GM21515 (cell line): ENCODE results near the gene RAD9A.

Experiments
- ATAC-seq: cut with Tn5 transposase; IDR thresholded peaks from one replicate; pipeline ENCODE4 v1.9.1; 2021; ENCODE audit not compliant: unreplicated experiment

RAD9A gene

DNA sequence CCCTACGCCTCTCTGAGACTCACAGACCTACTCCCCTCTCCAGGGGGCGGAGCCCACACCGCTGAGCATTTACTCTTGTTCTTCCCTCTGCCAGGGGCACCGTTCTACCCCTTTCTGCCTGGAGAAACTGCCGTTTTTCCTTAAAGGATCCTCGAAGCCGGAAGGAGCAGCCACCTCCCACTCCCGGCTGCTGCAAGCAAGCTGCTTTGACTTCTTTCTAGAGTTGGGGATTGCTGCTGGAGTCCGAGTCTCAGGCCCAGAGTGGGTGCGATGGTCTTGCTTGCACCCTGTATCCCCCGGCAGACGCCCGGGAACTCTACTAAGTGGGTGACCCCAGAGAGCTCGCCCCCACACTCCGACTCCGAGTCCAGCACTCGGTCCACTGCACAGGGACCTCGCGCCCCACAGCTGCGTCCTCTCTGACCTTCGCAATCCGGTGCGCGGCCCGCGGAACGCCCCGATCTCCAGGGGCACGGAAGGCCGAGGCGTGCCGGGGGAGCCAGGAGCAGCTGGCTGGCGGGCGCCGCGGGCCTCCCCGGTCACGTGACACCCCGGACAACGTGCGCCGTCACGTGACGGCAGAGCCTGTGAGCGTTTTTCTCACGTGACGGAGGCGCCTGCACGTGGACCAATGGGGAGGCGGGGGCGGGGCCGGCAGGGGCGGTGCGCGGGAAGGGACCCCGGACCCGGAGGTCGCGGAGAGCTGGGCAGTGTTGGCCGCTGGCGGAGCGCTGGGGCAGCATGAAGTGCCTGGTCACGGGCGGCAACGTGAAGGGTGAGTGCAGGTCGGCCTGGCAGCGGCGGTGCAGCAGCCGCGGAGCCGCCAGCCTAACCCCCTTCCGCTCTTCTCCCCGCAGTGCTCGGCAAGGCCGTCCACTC is at the start of gene RAD9A:
Gene RAD9A, plus strand, starts transcription at position 683 of the 879 bp plus-strand sequence. Its CDS starts 59 bp downstream, at position 742.
- ATAC-seq, result peak; percentile 61

DNA sequence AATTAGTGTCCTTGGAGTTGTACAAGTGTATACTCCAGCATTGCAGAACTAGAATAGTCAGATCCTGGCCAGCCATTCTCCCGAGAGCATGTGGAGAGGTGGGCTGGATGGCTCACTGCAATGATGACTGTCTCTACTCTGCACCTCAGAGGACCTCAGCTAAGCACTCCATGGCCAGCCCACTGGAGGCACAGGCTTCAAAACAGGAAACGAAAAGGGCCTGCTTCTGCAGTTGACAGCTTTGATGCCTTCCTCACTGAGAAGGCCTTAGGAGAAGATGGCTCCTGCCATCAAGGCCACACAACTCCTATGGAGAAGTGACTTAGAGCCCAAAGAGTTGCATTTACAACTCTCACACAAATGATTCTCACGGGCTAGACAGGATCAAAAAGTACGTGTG is 47.5 kb upstream of the RAD9A start:
- ATAC-seq, result no peak

DNA sequence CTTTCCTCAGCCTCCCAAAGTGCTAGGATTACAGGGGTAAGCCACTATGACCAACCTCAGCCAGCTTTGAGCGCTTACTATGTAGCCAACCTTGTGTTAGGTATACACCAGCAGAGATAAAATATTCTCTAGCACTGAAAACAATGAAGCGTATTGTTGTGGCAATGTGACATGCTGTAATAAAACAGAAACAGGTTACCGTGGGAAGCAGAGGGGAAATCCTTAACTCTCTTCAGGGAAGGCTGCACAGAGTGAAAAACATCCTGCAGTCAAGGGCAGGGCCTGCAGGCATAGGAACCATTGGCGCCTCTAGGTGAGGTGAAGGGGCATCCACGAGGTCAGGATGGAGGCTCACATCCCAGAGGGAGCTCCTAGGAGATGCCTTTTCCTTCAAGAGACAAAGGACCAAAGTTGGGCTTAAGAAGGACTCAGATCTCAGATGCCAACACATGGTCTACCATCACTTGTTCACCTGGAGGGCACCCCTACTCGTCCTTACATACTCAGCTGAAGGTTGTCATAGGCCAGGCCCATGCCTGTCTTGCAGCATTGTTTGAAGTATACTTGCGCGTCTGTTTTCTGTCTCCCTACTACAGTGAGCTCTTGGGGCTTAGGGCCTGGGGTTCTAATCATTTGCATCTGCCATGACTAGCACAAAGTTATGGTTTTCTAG is 46.4 kb upstream of the RAD9A start:
- no peak for ATAC-seq

DNA sequence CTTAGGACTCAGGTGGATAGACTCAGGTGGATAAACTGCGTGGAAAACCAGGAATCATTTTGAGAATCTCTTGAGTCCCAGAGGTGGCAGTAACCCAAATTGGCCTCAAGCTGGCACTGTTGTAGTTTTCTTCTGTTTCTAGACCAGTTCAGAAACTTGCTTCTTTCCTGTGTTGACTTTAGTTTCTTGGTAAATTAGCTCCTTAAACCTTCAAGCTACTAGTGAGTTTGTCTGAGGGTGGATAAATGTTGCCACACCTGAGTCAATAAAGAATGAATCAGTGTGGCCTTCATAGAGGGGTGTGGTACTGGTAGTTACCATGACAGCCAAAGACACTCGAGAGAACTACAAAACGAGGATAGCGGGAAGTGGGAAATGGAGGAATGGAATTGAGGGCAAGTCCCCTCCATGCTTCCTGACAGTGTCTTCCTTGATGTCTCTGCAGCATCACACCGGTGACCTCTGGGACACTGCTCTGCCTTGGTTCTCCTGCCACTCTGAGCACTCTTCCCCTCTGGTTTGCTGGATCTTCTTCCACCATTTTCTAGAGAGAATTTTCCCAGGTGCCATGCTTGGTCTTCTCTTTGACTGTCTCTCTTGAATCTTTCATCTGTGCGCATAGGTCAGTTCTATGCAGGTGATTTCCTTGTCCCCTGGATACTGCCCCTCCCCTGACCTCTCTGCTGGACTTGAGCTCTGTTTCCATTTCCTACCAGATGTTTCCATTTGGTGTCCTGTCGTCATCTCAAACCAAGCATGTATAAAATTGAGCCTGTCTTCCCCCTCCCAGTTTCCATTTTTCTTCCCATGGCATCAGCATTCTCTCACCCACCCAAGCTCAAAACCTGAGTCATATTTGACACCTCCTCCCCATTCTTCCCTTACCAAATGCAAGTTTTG is 45.6 kb upstream of the RAD9A start:
- ATAC-seq, result no peak

DNA sequence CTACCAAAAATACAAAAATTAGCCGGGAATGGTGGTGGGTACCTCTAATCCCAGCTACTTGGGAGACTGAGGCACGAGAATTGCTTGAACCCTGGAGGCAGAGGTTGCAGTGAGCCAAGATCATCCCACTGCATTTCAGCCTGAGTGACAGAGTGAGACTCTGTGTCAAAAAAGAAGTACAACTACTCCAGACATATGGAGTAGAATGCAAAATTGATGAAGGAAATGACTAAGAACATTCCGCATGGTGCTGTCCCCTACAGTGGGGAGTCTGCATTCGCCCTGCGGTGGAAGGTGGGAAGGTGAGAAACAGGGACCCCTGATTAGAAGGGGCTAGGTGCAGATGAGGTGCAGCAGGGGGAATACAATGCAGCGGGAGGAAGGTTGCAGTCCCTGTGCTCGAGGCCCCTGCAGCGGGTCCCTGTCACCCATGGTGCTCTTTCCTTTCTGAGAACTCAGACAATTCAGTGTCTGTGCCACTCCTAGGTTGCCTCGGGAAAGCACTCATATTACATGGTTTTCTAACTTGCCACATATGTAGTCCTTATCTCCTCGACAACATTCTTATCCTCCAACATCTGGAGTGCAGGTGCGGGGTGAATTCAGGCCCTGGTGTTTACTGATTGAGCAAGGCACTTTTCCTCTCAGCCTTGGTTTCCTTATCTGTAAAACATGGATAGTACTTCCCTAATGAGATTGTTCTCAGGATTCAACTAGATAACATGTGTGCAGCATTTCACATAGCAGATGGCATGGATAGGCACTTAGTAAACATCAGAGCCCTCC is 43.6 kb upstream of the RAD9A start:
- ATAC-seq, result no peak

DNA sequence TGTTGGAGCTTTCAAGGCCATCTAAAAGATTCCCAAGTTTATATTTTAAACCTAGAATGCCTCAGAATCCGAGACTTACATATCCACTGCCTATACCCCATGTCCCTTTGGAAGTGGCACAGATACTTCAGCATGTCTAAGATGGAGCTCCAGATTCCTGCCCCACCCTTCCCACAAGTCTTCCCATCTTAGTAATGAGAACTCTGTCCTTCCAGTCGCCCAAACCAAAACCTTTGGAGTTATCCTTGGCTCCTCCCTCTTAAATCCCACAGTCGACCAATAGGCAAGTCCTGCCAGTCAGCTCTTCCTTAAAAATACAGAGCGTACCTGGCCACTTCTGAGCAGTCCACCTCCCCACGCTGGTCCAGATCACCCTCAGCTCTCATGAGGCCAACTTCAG is 42.8 kb upstream of the RAD9A start:
- ATAC-seq, result no peak

DNA sequence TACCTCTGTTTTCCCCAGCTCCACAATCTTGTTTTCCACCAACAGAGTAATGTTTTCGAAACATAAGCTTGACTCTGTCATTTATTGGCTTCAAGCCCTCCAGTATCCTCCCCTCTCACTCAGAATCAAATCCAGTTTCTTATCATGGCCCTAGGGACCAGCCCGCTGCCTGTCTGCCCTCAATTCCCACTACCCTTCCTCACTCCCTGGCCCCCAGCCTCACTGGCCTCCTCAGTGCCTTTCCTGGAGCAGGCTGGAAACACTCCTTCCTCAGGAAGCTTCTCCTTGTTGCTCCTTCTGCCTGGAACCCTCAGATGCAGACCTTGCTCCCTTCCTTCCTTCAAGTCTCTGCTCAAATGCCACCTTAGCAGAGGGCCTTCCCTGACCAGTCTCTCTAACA is 42.3 kb upstream of the RAD9A start:
- ATAC-seq, result no peak

DNA sequence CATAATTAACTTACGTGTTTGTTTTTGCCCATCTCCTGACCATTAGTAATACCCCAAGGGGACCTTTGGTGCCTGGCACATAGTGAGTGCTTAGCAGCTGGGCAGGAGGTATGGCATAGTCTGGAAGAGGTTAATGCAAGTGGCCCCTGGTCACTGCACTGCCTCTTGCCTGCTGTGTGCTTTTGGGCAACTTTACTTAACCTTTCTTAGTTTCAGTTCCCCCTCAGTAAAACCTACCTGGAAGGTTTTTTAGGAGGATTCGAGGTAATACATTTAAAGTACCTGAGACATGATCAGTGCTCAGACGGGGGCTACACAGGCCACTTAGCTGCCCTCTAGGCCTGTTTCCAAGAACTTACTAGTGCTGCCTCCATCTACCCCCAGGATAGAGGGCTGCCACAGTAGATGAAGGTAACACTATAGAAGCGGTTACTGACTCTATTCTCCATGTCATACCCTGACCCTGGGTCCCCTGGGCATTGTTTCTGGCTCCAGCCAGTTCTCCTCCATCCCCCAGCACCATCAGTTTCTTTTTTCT is 41.8 kb upstream of the RAD9A start:
- ATAC-seq, result no peak

DNA sequence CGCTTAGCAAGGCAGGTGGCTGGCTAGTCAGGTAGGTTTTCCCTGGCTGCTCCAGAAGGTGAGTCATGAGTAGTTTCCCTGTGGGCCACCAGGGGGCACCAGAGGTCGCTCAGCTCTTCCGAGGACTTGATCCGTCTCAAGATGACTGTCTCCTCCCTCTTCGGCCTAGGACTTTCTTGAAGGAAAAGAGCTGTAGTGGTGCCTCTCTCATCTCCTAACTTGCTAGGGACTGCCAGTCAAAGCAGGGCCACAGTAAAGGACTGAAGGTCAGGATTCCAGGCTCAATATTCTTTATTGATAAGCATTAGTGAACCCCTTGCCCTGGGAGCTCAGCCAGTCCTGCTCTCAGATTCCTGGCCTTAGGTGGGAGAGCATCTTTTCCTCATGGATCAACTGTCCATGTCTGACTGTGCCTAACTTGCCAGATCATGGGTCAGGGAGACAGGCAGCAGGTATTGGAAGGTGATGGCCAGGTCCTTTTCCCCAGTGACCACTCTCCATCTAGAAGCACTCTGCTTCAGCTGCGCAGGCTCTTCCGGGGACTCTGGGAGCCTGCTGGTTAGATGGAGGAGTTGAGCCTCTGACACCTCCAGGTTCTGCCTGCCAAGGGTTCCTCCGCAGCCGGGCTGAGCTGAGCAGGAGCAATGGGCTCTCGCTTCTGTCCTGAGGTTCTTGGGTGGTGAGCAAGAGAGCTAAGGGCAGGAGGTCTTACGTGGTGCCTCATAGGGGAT is 40.3 kb upstream of the RAD9A start:
- no peak for ATAC-seq

DNA sequence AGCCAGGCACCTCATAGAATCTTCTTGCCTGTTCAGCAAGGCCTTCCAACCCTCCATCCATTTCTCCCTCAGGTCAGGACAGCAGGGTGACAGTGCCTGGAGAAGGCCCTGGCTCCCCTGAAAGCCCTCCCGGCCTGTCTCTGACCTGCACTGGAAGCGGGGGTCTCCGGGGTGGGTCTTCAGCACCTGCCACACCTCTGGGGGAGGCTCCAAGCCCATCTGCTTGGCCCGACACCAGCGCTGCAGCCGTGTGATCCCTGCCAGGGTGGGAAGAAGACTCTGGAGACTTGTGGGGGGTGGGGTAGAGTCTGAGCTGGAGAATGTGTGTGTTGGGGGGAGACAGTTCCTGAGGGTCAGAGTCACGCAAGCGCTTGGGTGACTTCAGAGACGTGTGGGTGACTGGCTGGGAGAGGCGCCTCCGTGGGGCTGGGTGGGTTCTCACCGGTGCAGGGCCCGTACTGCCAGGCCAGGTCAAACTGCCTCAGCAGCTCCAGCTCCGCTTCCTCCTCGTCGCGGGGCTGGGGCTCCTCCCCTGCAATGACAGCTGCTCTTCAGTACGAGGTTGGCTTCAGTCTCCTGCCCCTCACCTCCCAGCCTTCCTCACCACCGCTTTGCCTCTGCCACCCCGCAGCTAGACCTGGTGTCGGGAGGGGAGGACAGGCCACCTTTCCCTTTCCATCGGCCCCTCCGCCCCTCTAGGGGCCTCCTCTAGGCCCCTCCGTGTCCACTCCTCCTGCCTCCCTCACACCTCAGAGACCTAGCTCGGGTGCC is 39.1 kb upstream of the RAD9A start:
- ATAC-seq, result peak; percentile 15

DNA sequence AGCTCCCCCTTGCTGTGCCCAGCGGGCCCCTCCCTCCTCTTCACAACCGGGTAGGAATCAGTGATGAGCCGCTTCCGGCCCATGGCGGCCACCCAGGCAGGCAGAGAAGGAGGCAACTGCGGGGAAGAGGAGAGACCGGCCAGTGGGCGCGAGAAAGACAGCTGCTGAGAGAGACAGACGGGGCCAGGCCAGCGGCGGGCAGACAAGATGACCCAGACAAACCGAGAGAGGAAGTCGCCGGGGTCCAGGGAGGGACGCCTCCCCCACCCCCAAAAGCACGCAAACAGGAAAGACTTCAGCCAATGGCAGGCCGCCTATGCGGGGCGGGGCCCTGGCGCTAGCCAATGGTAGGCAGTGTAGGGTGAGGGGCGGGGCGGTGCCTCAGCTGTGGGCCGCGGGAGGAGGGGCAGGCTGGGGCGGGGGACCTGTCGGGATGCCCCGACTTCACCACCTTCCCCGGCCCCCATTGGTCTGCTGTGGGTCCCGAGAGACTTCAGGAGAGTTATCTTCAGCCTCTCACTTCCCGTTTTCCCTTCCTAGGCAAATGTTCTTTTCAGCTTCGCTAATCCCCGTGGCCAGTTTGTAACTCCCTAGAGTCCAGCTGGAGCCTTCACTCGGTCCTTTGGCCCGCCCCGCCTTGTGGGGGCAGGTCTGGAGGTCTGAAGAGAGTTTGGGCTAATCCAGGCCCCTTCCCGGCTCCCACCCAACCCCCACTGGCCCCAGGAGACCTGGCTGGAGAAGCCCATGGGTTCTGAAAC is 38.3 kb upstream of the RAD9A start, which contains the start of gene POLD4:
Gene POLD4, minus strand, starts transcription at position 230 of the 758 bp plus-strand sequence. Its CDS starts 147 bp downstream, at position 83.
- ATAC-seq, result peak; percentile 76

DNA sequence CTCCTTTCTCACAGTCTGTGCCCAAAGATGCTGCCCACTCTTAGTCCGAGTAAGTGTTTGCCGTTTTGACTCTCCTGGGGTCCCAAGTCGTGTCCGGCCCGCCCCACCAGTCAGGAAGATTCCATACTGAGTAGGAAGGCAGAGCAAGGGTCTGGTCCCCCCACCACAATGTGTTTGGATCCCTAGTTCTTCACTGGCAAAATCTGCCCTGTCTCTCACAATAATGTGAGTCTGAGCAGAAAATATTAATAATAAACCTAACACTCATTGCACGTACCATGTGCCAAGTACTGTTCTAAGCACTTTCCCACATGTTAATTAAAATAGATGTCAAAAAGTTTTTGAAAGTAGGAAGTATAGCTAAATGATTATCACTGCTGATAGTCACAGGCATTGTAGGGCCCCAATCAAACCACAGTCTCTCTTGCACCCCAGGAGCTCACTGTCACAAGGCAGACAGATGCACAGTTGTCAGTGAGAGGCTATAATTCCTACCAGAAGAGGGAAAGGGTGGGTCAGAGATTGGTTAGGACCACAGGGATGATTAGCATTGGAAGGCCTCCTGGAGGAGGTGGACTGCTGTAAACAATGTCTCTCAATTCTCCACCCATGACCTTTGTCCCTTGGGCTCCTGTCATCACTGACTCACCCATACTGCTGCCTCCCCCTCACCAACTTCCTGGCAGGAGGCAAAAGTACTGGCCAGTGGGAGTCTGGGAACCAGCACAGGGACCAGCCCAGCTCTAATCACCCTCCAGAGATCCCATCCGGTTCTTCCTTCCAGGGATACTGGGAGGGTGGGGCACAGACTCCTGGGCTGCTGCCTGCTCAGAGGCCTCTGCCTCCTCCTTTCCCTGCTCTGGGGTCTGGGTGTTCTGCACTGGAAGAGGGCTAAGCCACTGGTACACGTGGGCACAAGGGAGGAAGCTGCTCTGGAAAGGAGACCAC is 37.4 kb upstream of the RAD9A start:
- ATAC-seq, result no peak

DNA sequence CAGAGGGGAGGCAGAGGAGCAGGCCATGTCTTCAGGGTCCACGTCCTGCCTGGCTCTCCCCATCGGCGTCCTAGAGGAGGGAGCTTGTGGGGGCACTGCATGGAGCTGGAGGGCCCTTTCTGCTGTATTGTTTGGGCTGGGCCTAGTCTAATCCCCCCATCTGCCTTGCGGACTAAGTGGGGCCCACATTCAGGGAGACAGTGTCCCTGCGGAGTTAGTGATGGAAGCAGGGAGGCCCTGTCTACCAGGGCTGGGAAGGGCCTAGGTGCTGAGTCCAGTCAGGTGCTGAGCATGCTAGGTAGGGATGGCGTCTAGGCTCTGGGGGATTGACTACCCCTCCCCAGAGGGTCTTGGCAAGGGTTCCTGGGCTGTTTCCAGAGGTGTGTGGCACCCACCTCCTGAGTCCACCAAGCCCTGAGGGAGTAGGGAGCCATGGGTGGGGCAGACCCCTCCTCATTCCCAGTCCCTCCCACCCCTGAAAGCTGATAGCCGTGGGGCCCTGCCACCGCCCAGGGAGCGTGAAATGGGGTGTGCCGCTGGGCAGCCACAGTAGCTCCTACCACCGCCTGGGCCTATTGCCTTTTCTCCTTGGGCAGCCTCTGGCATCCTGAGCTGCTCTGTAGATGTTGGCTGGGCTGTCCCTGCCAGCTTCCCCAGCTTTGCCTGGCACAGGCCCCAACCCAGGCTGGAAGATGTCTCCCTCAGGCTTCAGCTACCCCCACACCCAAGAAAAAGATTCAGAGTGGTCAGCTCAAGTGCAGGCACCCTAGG is 36.6 kb upstream of the RAD9A start:
- ATAC-seq, result no peak

DNA sequence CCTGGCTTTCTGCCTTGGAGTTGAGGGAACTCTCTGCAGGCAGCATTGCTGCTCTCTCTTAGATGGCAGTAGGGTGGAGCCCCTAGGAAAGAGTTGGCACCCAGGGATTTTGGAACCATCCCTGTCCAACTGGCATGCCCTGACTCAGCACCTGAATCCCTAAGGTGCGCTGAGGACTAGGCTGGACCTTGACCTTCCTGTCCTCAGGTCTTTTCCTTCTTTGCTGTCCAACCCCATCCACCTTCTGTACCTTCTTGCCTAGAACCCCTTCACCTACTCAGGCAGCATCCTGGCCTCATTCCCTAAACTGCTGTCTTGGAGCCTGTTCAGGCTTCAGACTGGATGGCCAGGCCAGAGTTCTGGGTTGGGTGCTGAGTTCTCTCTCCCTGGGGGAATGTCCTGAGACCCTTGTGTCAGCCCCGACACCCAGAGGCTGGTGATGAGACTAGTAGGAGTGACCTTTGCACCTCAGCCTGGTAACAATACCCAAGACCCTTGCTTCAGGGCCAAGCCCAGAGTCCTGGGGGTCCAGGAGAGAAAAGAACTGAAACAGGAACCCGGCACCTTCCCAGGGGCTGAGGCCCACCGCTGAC is 35.9 kb upstream of the RAD9A start:
- ATAC-seq, result no peak

DNA sequence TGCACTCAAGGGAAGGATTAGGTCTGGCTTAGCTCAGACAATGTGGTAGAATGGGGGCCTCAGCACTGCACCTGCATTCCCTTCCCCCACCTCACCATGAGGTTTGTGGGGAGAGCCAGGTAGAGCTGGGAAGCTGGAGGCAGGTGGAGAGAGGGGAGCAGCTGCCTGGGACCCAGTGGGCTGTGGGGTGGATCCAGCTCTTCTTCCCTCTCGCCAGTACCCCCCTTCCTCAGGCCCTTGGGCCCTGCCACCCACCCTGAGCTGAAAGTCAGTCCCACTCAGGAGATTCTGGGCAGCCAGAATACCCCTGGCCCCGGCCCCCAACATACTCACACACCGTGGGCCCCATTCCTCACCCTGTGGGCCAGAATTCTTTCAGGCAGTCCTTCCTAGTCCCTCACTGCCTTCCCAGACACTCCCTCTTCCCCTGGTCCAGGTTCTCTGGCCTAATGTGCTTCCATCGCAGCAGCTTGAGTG is 35.4 kb upstream of the RAD9A start:
- ATAC-seq, result no peak
